ENCODE results near the gene FNDC7.
"Not testable (repeated sequence)": the region's sequence is repeated elsewhere in the genome, so short reads cannot be mapped to it uniquely, and the experiment has no call there.

The FNDC7 gene

GRCh38 chr1:108734171-108734865 lies 21.6 kb downstream of the FNDC7 start:
- DNase-seq (ENCODE audit: low read depth in 2 of 2): no peak

GRCh38 chr1:108742253-108742652 lies 29.5 kb downstream of the FNDC7 start:
- DNase-seq (ENCODE audit: low read depth in 2 of 2): no peak

GRCh38 chr1:108745980-108746381 lies 33.3 kb downstream of the FNDC7 start:
- DNase-seq (ENCODE audit: low read depth in 2 of 2): no peak

- DNase-seq (ENCODE audit: low read depth in 2 of 2): peak; percentile 100
These were observed 33.9 kb downstream of the FNDC7 start, which contains the start of gene STXBP3 for GRCh38 chr1:108746382-108747170. TSS of gene STXBP3 (plus strand) at chr1:108746674. CDS start at chr1:108746738, 64 bp downstream.

GRCh38 chr1:108747171-108747850 lies 34.6 kb downstream of the FNDC7 start:
- DNase-seq (ENCODE audit: low read depth in 2 of 2): no peak

GRCh38 chr1:108747898-108748297 lies 35.2 kb downstream of the FNDC7 start:
- no peak for DNase-seq (ENCODE audit: low read depth in 2 of 2)

GRCh38 chr1:108749081-108749480 lies 36.4 kb downstream of the FNDC7 start:
- DNase-seq (ENCODE audit: low read depth in 2 of 2): no peak

GRCh38 chr1:108750476-108751181 lies 37.9 kb downstream of the FNDC7 start:
- DNase-seq (ENCODE audit: low read depth in 2 of 2): no peak

GRCh38 chr1:108753363-108753762 lies 40.7 kb downstream of the FNDC7 start:
- no peak for DNase-seq (ENCODE audit: low read depth in 2 of 2)

GRCh38 chr1:108758796-108759195 lies 46.1 kb downstream of the FNDC7 start:
- DNase-seq (ENCODE audit: low read depth in 2 of 2): no peak

GRCh38 chr1:108767115-108767514 lies 54.4 kb downstream of the FNDC7 start:
- DNase-seq (ENCODE audit: low read depth in 2 of 2): no peak

GRCh38 chr1:108767708-108768107 lies 55.0 kb downstream of the FNDC7 start:
- no peak for DNase-seq (ENCODE audit: low read depth in 2 of 2)

GRCh38 chr1:108777839-108778238 lies 65.1 kb downstream of the FNDC7 start:
- DNase-seq (ENCODE audit: low read depth in 2 of 2): no peak

- no peak for DNase-seq (ENCODE audit: low read depth in 2 of 2)
These were observed 66.7 kb downstream of the FNDC7 start for GRCh38 chr1:108779455-108779854.

- DNase-seq (ENCODE audit: low read depth in 2 of 2): no peak
These were observed 68.3 kb downstream of the FNDC7 start for GRCh38 chr1:108780937-108781574.

GRCh38 chr1:108781575-108781944 lies 68.9 kb downstream of the FNDC7 start:
- not testable (repeated sequence) for DNase-seq (ENCODE audit: low read depth in 2 of 2)

GRCh38 chr1:108785264-108785663 lies 72.6 kb downstream of the FNDC7 start:
- DNase-seq (ENCODE audit: low read depth in 2 of 2): no peak

GRCh38 chr1:108785880-108786279 lies 73.2 kb downstream of the FNDC7 start:
- no peak for DNase-seq (ENCODE audit: low read depth in 2 of 2)

- DNase-seq (ENCODE audit: low read depth in 2 of 2): no peak
These were observed 79.1 kb downstream of the FNDC7 start for GRCh38 chr1:108791790-108792189.

Measured in stimulated activated CD8-positive, alpha-beta memory T cell treated with anti-CD3 and anti-CD28 coated beads, Interleukin-7, amount 100 ng/mL, for 1 hour (primary cell).